ENCODE measurements around the gene ZFYVE26.

- TF ChIP-seq FOXP2 (optimal IDR thresholded peaks at IDR 0.05; ENCODE audit: control extremely low read depth, extremely low read length, insufficient read depth): no peak
- TF ChIP-seq POLR2AphosphoS5 (IDR thresholded peaks at IDR 0.05; ENCODE audit: borderline replicate concordance, low read depth, low read length): no peak
Observed at GRCh38 chr14:67735336-67736147, 80.8 kb downstream of the ZFYVE26 start.
